Inflammatory macrophage (primary cell): ENCODE results near the gene PLEKHG4.

ENCODE experiments used
- DNase-seq, 2 donors: peaks; one replicate each; pipeline ENCODE4 v3.0.0-alpha.2; 2020 to 2022

Gene PLEKHG4

DNA sequence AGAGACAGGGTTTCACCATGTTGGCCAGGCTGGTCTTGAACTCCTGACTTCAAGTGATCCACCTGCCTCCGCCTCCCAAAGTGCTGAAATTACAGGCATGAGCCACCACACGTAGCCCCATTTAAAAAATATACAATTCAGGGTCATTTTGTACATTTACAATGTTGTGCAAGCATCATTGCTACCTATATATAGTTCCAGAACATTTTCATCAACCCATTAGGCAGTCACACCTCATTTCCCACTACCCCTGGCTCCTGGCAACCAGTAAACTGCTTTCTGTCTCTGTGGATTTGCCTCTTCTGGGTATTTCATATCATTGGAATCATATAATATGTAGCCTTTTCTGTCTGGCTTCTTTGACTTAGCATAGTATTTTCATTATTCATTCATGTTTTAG is 54.0 kb downstream of the PLEKHG4 start:
- no peak for DNase-seq

DNA sequence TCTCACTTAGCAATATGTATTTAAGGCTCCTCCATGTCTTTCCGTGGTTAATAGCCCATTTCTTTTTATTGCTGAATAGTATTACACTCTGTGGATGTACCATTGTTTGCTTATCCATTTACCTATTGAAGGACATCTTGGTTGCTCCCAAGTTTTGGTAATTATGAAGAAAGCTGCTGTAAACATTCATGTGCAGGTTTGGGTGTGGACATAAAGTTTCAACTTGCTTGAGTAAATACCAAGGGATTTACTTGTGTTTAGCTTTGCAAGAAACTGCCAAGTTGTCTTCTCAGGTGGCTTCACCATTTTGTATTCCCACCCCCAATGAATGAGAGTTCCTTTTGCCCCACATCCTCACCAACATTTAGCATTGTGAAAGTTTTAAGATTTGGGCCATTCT is 56.8 kb downstream of the PLEKHG4 start:
- DNase-seq = no peak

DNA sequence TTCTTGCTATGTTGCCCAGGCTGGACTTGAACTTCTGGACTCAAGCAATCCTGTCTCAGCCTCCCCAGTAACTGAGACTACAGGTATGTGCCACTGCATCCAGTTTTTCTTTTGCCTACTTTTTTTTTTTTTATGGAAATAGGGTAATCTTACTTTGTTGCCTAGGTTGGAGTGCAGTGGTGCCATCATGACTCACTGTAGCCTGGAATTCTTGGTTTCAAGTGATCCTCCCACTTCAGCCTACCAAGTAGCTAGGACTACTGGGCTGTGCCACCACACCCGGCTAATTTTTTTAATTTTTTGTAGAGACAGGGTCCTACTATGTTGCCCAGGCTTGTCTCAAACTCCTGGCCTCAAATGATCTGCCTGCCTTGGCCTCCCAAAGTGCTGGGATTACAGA is 57.3 kb downstream of the PLEKHG4 start:
- no peak for DNase-seq
